ENCODE results near the gene DAGLB. TPM values are rescaled to one million over a fixed set of nuclear protein-coding genes. Genes with fewer than 3 reads are reported as not detected.
"Not testable (repeated sequence)": the region's sequence is repeated elsewhere in the genome, so short reads cannot be mapped to it uniquely, and the experiment has no call there.

The DAGLB gene
- total RNA-seq, 1 donor from 2014 or later = 19.3 TPM

DNA sequence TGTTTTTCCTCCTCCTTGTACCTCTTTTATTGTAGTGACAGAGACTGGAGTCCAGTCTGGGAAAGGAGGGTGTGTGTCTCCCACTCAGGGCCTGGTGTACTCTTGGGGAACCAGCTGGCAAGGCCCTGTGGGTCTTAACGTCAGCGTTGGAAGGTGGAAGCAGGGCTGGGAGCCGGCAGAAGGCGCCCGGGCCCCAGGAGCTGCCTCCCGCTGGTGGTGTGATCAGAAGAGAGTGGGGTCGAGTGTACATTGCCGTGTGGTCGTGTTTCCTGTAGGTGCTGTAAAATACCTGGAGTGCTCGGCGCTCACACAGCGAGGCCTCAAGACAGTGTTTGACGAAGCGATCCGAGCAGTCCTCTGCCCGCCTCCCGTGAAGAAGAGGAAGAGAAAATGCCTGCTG is 45.7 kb downstream of the DAGLB start:
- Histone ChIP-seq H3K9me3 (ENCODE audit: control insufficient read depth in 3 of 3, low read length in 3 of 3) (no peaks in the 10 kb centered on the region), H3K4me1 (ENCODE audit: control insufficient read depth in 3 of 3, insufficient read depth in 3 of 3, low read length in 3 of 3) (peaks cover 22 to 25% (median 23%) of the 10 kb centered on the region in 3 donors), H3K4me3 (ENCODE audit: low read length in 3 of 3) (no peak overlapping the region), H3K27ac (ENCODE audit: low read depth, low read length) (no peak overlapping the region), H3K36me3 (ENCODE audit: control insufficient read depth in 3 of 3, insufficient read depth in 3 of 3, low read length in 3 of 3) (peaks cover 42 to 52% (median 51%) of the 10 kb centered on the region in 3 donors), H3K27me3 (ENCODE audit: control insufficient read depth in 3 of 3, insufficient read depth in 3 of 3, low read length in 3 of 3) (no peaks in the 10 kb centered on the region), H3K9ac (ENCODE audit: low read depth in 1 of 3, low read length in 3 of 3) (no peak overlapping the region)

DNA sequence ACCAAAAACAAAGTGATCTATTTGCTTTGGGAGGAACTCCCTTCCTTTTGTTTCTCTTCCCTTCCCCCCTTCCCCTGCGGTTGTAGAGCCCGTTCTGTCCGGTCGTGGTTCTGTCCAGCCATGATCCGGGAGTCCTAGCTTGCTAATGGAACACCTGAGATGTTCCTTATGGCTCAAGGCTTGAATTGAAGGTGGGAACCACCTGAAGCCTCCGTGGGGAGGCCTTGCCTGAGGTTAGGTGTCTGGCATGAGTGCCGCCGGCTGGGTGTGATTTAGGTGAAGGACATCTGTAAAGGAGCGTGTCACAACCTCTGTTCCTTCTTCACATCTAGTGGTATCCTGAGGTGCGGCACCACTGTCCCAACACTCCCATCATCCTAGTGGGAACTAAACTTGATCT is 46.2 kb downstream of the DAGLB start:
- Histone ChIP-seq H3K27me3 (ENCODE audit: control insufficient read depth in 3 of 3, insufficient read depth in 3 of 3, low read length in 3 of 3) (no peaks in the 10 kb centered on the region), H3K4me1 (ENCODE audit: control insufficient read depth in 3 of 3, insufficient read depth in 3 of 3, low read length in 3 of 3) (peaks cover 22 to 25% (median 23%) of the 10 kb centered on the region in 3 donors), H3K9me3 (ENCODE audit: control insufficient read depth in 3 of 3, low read length in 3 of 3) (no peaks in the 10 kb centered on the region), H3K4me3 (ENCODE audit: low read length in 3 of 3) (no peak overlapping the region), H3K36me3 (ENCODE audit: control insufficient read depth in 3 of 3, insufficient read depth in 3 of 3, low read length in 3 of 3) (peaks cover 41 to 52% (median 50%) of the 10 kb centered on the region in 3 donors), H3K9ac (ENCODE audit: low read depth in 1 of 3, low read length in 3 of 3) (no peak overlapping the region), H3K27ac (ENCODE audit: low read depth, low read length) (no peak overlapping the region)

DNA sequence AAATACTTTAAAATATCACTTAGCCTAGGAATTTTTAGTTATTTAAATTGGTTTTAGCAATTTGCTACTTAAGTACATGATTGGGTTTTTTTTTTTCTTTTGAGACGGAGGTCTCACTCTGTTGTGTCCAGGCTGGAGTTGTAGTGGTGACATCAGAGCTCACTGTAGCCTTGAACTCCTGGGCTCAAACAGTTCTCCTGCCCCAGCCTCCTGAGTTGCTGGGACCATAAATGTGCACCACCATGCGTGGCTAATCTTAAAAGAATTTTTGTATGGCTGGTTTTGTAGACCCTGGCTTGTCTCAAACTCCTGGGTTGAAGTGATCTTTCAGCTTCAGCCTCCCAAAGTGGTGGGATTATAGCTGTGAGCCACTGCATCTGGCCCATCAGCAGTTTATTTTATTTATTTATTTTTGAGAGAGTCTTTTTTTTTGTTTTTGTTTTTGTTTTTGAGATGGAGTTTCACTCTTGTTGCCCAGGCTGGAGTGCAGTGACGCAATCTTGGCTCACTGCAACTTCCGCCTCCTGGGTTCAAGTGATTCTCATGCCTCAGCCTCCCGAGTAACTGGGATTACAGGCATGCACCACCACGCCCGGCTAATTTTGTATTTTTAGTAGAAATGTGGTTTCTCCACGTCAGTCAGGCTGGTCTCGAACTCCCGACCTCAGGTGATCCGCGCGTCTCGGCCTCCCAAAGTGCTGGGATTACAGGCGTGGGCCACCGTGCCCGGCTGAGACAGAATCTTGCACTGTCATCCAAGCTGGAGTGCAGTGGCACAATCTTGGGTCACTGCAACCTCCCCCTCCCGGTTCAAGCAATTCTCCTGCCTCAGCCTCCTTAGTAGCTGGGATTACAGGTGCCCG is 47.3 kb downstream of the DAGLB start:
- H3K9me3 ChIP-seq (ENCODE audit: control insufficient read depth in 3 of 3, low read length in 3 of 3); H3K9ac ChIP-seq (ENCODE audit: low read depth in 1 of 3, low read length in 3 of 3); H3K27me3 ChIP-seq (ENCODE audit: control insufficient read depth in 3 of 3, insufficient read depth in 3 of 3, low read length in 3 of 3); H3K4me3 ChIP-seq (ENCODE audit: low read length in 3 of 3); H3K27ac ChIP-seq (ENCODE audit: low read depth, low read length): not testable (repeated sequence)
- H3K36me3 ChIP-seq (ENCODE audit: control insufficient read depth in 3 of 3, insufficient read depth in 3 of 3, low read length in 3 of 3) = peaks cover 33 to 43% (median 40%) of the 10 kb centered on the region in 3 donors
- peaks cover 32 to 36% (median 33%) of the 10 kb centered on the region in 3 donors for H3K4me1 ChIP-seq (ENCODE audit: control insufficient read depth in 3 of 3, insufficient read depth in 3 of 3, low read length in 3 of 3)

DNA sequence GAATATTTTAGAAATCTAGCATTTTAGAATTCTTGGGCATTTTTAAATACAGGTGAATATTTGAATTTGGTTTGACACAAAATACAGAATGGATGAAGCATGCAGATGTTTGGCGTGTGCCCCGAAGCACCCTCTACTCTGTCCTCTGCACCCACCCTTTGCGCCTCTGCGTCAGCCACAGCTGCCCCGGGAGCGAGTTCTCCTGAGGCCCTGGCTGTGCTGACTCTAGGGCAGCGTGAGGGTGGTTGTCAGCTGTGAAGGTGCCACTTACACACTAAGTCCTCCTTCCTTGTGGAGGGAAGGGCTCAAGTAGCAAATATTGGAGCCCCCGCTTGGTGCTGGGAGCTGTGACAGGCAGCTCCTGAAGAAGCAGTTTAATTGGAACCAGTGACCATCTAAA is 48.4 kb downstream of the DAGLB start:
- H3K4me1 ChIP-seq (ENCODE audit: control insufficient read depth in 3 of 3, insufficient read depth in 3 of 3, low read length in 3 of 3) = peaks cover 33 to 41% (median 39%) of the 10 kb centered on the region in 3 donors
- H3K36me3 ChIP-seq (ENCODE audit: control insufficient read depth in 3 of 3, insufficient read depth in 3 of 3, low read length in 3 of 3) = peaks cover 31 to 37% (median 34%) of the 10 kb centered on the region in 3 donors
- H3K27ac ChIP-seq (ENCODE audit: low read depth, low read length) = no peak overlapping the region
- H3K4me3 ChIP-seq (ENCODE audit: low read length in 3 of 3) = no peak overlapping the region
- peak overlapping the region in 1 of 3 donors; percentile 57 for H3K9ac ChIP-seq (ENCODE audit: low read depth in 1 of 3, low read length in 3 of 3)
- H3K9me3 ChIP-seq (ENCODE audit: control insufficient read depth in 3 of 3, low read length in 3 of 3) = no peaks in the 10 kb centered on the region
- no peaks in the 10 kb centered on the region for H3K27me3 ChIP-seq (ENCODE audit: control insufficient read depth in 3 of 3, insufficient read depth in 3 of 3, low read length in 3 of 3)

DNA sequence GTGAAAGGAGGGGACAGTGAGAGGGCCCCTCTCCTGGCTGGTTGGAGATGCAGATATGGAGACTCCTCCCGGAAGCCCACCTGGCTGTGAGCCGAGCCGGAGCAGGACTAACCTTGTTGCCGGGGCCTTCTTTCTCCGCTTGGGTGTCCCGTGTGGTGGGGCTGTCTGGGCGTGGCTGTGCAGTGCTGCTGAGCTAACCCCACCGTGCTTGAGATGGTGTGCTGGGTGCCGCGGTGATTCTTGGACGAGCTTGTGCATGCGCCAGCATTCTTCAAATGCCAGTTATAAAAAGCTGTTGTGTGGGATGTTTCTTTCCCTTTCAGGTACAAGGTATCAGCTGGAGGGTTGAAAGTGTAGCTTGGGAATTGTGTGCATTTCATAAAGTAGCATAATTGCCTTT is 48.8 kb downstream of the DAGLB start:
- peak overlapping the region; percentile 27 for H3K27ac ChIP-seq (ENCODE audit: low read depth, low read length)
- H3K4me3 ChIP-seq (ENCODE audit: low read length in 3 of 3) = peak overlapping the region in 1 of 3 donors; percentile 34
- H3K9me3 ChIP-seq (ENCODE audit: control insufficient read depth in 3 of 3, low read length in 3 of 3) = no peaks in the 10 kb centered on the region
- peaks cover 38 to 45% (median 40%) of the 10 kb centered on the region in 3 donors for H3K4me1 ChIP-seq (ENCODE audit: control insufficient read depth in 3 of 3, insufficient read depth in 3 of 3, low read length in 3 of 3)
- H3K36me3 ChIP-seq (ENCODE audit: control insufficient read depth in 3 of 3, insufficient read depth in 3 of 3, low read length in 3 of 3) = peaks cover 30 to 36% (median 30%) of the 10 kb centered on the region in 3 donors
- H3K27me3 ChIP-seq (ENCODE audit: control insufficient read depth in 3 of 3, insufficient read depth in 3 of 3, low read length in 3 of 3) = no peaks in the 10 kb centered on the region
- H3K9ac ChIP-seq (ENCODE audit: low read depth in 1 of 3, low read length in 3 of 3) = no peak overlapping the region

DNA sequence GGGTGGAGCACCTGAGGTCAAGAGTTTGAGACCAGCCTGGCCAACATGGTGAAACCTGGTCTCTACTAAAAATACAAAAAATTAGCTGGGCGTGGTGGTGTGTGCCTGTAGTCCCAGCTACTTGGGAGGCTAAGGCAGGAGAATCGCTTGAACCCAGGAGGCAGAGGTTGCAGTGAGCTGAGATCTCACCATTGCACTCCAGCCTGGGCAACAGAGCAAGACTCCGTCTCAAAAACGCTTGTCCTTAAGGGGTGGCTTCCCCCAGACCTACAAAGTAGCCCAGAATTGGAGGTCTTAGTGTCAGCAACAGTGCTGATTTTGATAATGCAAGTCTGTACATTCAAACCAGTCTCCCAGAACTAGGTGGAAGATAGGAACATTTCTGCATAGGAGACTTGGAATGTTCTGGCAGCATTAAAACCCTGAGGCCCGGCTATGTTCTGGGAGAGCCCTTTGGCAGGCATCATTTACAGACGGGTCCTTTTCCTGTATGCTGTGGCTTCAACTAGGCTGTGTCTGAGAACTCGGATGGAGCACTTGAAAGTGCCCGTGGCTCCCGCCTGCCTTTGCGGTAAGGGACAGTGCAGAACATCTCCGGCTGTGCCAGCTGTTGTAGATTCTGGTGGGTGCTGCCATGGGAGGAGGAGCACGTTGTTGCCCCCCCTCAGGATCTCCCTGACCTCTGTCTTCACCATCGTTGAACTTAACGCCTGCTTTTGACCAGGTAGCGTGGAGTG is 49.8 kb downstream of the DAGLB start:
- Histone ChIP-seq H3K4me1 (ENCODE audit: control insufficient read depth in 3 of 3, insufficient read depth in 3 of 3, low read length in 3 of 3) (peaks cover 48 to 55% (median 49%) of the 10 kb centered on the region in 3 donors), H3K9ac (ENCODE audit: low read depth in 1 of 3, low read length in 3 of 3) (peak overlapping the region in 1 of 3 donors; percentile 16), H3K4me3 (ENCODE audit: low read length in 3 of 3) (peak overlapping the region in 2 of 3 donors; percentile 31 to 35), H3K27ac (ENCODE audit: low read depth, low read length) (peak overlapping the region; percentile 27), H3K36me3 (ENCODE audit: control insufficient read depth in 3 of 3, insufficient read depth in 3 of 3, low read length in 3 of 3) (peaks cover 20 to 36% (median 30%) of the 10 kb centered on the region in 3 donors)
- H3K27me3 ChIP-seq (ENCODE audit: control insufficient read depth in 3 of 3, insufficient read depth in 3 of 3, low read length in 3 of 3); H3K9me3 ChIP-seq (ENCODE audit: control insufficient read depth in 3 of 3, low read length in 3 of 3): not testable (repeated sequence)

DNA sequence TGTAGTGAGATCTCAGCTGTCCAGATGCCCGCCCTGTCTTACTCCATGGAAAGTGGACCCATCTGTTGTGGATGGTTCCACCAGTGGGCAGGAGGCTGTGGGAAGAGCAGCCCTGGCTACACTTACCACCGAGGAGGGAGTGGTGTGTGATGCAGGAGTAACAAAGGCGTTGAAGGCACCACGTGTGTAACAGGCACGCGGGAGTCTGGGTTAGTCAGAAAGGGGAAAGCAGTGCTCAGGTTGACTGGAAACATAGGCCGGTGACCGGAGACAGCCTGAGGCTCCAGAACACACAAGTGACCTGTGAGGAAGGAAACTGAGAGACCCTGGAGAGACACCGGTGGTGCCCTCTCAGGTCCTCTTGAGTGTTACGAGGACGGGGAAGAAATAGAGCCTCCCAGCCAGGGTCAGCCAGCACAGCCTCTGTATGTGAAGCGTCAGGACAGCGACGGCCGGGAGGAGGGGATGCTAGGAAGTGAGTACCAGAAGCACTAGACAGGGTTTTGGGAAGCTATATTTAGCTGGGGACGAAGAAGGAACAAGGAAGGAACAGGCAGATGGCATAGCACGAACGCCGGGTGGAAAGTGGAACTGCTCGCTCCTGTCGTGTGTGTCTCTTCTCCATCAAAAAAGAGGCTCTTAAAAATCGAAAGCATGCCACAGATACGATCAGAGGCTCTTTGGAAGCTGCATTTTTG is 51.7 kb downstream of the DAGLB start:
- H3K9me3 ChIP-seq (ENCODE audit: control insufficient read depth in 3 of 3, low read length in 3 of 3) = no peaks in the 10 kb centered on the region
- no peaks in the 10 kb centered on the region for H3K27me3 ChIP-seq (ENCODE audit: control insufficient read depth in 3 of 3, insufficient read depth in 3 of 3, low read length in 3 of 3)
- peaks cover 52 to 59% (median 52%) of the 10 kb centered on the region in 3 donors for H3K4me1 ChIP-seq (ENCODE audit: control insufficient read depth in 3 of 3, insufficient read depth in 3 of 3, low read length in 3 of 3)
- H3K9ac ChIP-seq (ENCODE audit: low read depth in 1 of 3, low read length in 3 of 3) = peak overlapping the region in 1 of 3 donors; percentile 40
- H3K27ac ChIP-seq (ENCODE audit: low read depth, low read length) = peak overlapping the region; percentile 4
- peaks cover 11 to 34% (median 18%) of the 10 kb centered on the region in 3 donors for H3K36me3 ChIP-seq (ENCODE audit: control insufficient read depth in 3 of 3, insufficient read depth in 3 of 3, low read length in 3 of 3)
- no peak overlapping the region for H3K4me3 ChIP-seq (ENCODE audit: low read length in 3 of 3)

DNA sequence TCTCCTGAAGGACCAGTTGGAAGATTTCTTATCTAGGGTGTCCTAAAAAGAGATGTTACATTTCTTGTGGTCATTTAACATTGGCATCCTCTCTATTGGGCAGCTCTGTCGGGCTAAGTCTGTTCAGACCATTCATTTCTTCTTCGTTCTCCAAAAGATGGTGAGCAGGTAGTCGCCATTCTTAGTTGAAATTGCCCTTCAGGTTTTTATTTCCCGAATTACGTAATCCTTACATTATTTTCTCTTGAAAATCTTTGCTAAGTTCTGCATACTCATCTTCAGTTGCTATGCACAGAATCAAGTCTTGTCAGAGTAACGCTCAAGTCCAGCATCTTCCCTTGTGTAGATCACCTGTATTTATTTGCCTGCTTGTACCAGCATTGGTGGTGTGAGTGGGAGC is 53.6 kb downstream of the DAGLB start:
- H3K9me3 ChIP-seq (ENCODE audit: control insufficient read depth in 3 of 3, low read length in 3 of 3) = no peaks in the 10 kb centered on the region
- H3K9ac ChIP-seq (ENCODE audit: low read depth in 1 of 3, low read length in 3 of 3) = no peak overlapping the region
- H3K36me3 ChIP-seq (ENCODE audit: control insufficient read depth in 3 of 3, insufficient read depth in 3 of 3, low read length in 3 of 3) = peaks cover 11 to 32% (median 15%) of the 10 kb centered on the region in 3 donors
- no peaks in the 10 kb centered on the region for H3K27me3 ChIP-seq (ENCODE audit: control insufficient read depth in 3 of 3, insufficient read depth in 3 of 3, low read length in 3 of 3)
- H3K4me1 ChIP-seq (ENCODE audit: control insufficient read depth in 3 of 3, insufficient read depth in 3 of 3, low read length in 3 of 3) = peaks cover 41 to 50% (median 44%) of the 10 kb centered on the region in 3 donors
- H3K4me3 ChIP-seq (ENCODE audit: low read length in 3 of 3) = no peak overlapping the region
- no peak overlapping the region for H3K27ac ChIP-seq (ENCODE audit: low read depth, low read length)

DNA sequence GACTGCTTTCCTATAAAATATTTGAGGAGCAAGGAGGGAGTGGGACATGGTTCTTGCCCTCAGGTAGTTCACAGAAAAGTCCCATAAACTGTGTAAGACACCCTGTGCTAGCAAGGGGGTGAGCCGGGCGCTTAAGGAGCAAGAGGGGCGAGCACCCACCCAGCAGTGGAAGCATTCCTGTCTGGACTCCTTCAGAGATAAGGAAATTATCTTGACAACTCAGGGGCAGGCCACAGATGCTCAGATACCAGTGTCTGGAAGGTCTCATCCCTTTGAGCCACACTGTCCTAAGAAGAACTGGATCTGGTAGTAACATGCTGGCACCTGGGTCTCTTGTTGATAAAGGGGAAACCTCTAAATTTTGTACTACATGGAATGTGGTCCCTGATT is 54.1 kb downstream of the DAGLB start:
- no peaks in the 10 kb centered on the region for H3K9me3 ChIP-seq (ENCODE audit: control insufficient read depth in 3 of 3, low read length in 3 of 3)
- H3K9ac ChIP-seq (ENCODE audit: low read depth in 1 of 3, low read length in 3 of 3) = no peak overlapping the region
- H3K36me3 ChIP-seq (ENCODE audit: control insufficient read depth in 3 of 3, insufficient read depth in 3 of 3, low read length in 3 of 3) = peaks cover 15 to 34% (median 16%) of the 10 kb centered on the region in 3 donors
- H3K27ac ChIP-seq (ENCODE audit: low read depth, low read length) = peak overlapping the region; percentile 41
- H3K4me3 ChIP-seq (ENCODE audit: low read length in 3 of 3) = no peak overlapping the region
- H3K27me3 ChIP-seq (ENCODE audit: control insufficient read depth in 3 of 3, insufficient read depth in 3 of 3, low read length in 3 of 3) = no peaks in the 10 kb centered on the region
- H3K4me1 ChIP-seq (ENCODE audit: control insufficient read depth in 3 of 3, insufficient read depth in 3 of 3, low read length in 3 of 3) = peaks cover 36 to 46% (median 40%) of the 10 kb centered on the region in 3 donors

All from skeletal muscle tissue (tissue), 4 donors.